Esophagus (tissue), 2 donors: ENCODE measurements around the gene PDE1C. TPM values are rescaled to one million over a fixed set of nuclear protein-coding genes. Genes with fewer than 3 reads are reported as not detected.
"Not testable (repeated sequence)": the region's sequence is repeated elsewhere in the genome, so short reads cannot be mapped to it uniquely, and the experiment has no call there.

ENCODE experiments used
- H3K27ac ChIP-seq, 2 donors: one replicate each; pipeline ENCODE4 v1.5.1; 2013; ENCODE audit warnings: low read depth in 2 of 2, mild to moderate bottlenecking in 2 of 2, inconsistent platforms in 1 of 2, low read length in 1 of 2, moderate library complexity in 1 of 2
- H3K27me3 ChIP-seq, 2 donors: one replicate each; pipeline ENCODE4 v1.6.1; 2013; ENCODE audit warnings: low read length in 2 of 2, control low read depth in 1 of 2, mild to moderate bottlenecking in 1 of 2; ENCODE audit not compliant: insufficient read depth in 2 of 2, control insufficient read depth in 1 of 2
- H3K36me3 ChIP-seq, 2 donors: one replicate each; pipeline ENCODE4 v1.6.1; 2013; ENCODE audit warnings: low read length in 1 of 2; ENCODE audit not compliant: control insufficient read depth in 2 of 2, insufficient read depth in 2 of 2
- H3K4me1 ChIP-seq, 2 donors: one replicate each; pipeline ENCODE4 v1.6.1; 2013; ENCODE audit warnings: low read length in 1 of 2; ENCODE audit not compliant: control insufficient read depth in 2 of 2, insufficient read depth in 2 of 2
- H3K4me3 ChIP-seq, 2 donors: one replicate each; pipeline ENCODE4 v1.5.1; 2013; ENCODE audit warnings: low read length in 2 of 2, mild to moderate bottlenecking in 2 of 2, low read depth in 1 of 2, moderate library complexity in 1 of 2
- H3K9me3 ChIP-seq, 2 donors: one replicate each; pipeline ENCODE4 v1.6.1; 2013; ENCODE audit warnings: mild to moderate bottlenecking in 2 of 2, low read depth in 1 of 2, low read length in 1 of 2, moderate library complexity in 1 of 2; ENCODE audit not compliant: control insufficient read depth in 2 of 2, insufficient read depth in 1 of 2
- WGBS, 2 donors: extraction: QIAGEN DNeasy Blood & Tissue Kit; methylation state at CpG; one replicate each; pipeline ENCODE4 v1.1.7; 2013; 5-methylcytosine and 5-hydroxymethylcytosine counted together
- polyA plus RNA-seq, 2 donors: library from polyadenylated mRNA; stranded (reverse); fragments of 200-250 nt; gene quantifications; one replicate each; pipeline ENCODE4 v1.2.3, GENCODE V29; 2013
- donor health status: healthy with polysubstance abuse.
- donor health status: Bipolar disorder and iron deficiency.

The PDE1C gene
- polyA plus RNA-seq, 2 donors, result 1.9 to 2.2 TPM

DNA sequence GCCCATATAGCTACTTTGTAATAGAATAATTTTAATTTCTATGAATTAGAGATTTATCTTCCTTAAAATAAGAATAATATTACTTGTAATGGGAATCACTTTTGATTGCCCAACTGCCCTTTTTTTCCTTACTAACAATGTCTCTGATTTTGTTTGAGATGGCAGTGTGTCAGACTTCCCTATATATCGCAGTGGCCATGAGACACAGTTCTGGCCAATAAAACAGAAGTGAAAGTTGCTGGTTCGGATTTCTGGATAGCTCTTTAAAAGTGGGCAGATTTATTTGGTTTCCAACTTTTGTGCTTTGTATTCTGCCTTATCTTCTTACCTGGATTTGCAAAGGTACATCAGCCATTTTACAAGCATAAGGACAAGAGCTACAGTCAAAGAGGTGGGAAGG, 213.0 kb downstream of the PDE1C start:
- H3K27me3 ChIP-seq, result no peaks in the 10 kb centered on the region
- 77 to 80% methylated on average over 2 of the region's 2 CpGs for WGBS, 2 donors
- no peaks in the 10 kb centered on the region for H3K4me1 ChIP-seq
- H3K27ac ChIP-seq, result no peak overlapping the region
- H3K9me3 ChIP-seq, result no peaks in the 10 kb centered on the region
- H3K4me3 ChIP-seq, result no peak overlapping the region
- H3K36me3 ChIP-seq, result no peaks in the 10 kb centered on the region

DNA sequence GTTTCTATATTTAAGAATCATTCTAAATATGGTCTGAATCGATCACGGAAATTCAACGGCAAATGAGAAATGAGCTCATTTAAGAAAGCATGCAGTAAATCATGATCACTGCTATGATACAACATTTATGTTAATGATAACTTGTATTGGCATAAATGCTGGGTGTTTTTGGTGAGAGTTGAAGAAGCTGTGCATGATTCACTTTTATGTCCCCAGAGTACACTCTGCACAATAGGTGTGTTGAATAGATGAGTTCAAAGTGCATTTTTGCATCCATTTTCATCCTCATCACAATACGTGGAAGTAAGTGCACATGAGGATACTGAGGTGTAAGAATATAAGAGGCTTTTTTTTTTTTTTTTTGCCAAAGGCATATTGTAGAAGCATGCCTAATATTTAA, 213.9 kb downstream of the PDE1C start:
- no peaks in the 10 kb centered on the region for H3K36me3 ChIP-seq
- 60 to 78% methylated on average over 4 of the region's 4 CpGs for WGBS, 2 donors
- no peaks in the 10 kb centered on the region for H3K27me3 ChIP-seq
- H3K9me3 ChIP-seq, result no peaks in the 10 kb centered on the region
- H3K4me1 ChIP-seq, result no peaks in the 10 kb centered on the region
- no peak overlapping the region for H3K4me3 ChIP-seq
- no peak overlapping the region for H3K27ac ChIP-seq

DNA sequence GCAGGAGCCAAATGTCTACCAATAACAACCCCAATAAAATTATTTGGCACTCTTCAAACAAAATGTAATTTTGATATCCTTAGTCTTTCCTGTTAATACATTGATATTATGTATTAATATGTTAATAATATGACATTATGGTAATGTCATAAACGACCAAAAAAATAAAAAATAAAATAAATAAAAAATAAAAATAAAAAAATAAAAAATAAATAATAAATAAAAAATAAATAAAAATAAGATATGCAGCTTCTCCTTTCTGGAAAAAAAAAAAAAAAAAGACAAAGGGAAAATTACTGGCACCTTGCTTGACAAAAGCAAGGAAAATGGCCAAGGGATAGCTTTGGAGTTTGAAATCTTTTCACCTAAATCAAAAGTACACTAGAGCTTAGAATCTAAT, 214.7 kb downstream of the PDE1C start:
- Histone ChIP-seq H3K4me3 (no peak overlapping the region), H3K4me1 (no peaks in the 10 kb centered on the region), H3K9me3 (no peaks in the 10 kb centered on the region), H3K36me3 (no peaks in the 10 kb centered on the region), H3K27me3 (no peaks in the 10 kb centered on the region), H3K27ac (no peak overlapping the region)
- WGBS, 2 donors, result 55 to 71% methylated on average over 1 of the region's 1 CpG

DNA sequence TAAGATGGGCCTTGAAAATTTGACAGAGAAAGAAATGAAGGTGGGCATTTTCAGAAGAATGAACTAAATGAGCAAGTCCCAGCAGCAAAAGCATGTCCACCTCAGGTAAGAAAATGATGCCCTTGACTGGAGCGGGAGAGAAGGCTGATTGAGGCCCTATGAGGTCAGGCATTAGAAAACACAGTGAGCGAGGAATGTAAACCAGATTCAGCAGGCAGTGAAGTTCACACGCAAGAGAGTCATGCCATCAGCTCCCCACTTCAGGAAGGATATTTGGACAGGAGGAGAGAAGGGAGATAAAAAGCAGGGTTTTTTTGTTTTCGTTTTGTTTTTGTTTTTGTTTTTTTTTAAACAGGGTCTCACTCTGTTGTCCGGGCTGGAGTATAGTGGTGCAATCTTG, 216.8 kb downstream of the PDE1C start:
- WGBS, 2 donors, result 85 to 91% methylated on average over 5 of the region's 5 CpGs
- H3K4me1 ChIP-seq, result no peaks in the 10 kb centered on the region

DNA sequence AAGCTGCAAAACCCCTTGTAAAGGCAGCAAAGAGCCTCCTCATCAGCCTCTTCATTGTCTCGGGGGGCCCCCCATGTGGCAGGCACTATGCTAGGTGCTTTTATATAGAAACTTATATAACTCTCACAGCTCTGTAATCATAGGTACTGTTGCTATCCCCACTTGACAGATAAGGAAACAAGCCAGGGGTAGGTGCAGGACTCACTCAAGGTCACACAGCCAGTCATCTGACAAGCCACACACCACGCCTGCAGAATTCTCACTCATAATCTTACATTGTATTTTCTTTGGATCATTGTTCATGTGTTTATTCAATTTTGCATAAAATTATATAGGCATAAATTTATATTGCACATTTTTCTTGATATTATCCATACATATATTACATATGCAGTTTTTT, 217.7 kb downstream of the PDE1C start:
- Histone ChIP-seq H3K36me3 (no peaks in the 10 kb centered on the region), H3K27me3 (no peaks in the 10 kb centered on the region), H3K9me3 (no peaks in the 10 kb centered on the region), H3K4me1 (no peaks in the 10 kb centered on the region), H3K27ac (no peak overlapping the region), H3K4me3 (no peak overlapping the region)
- WGBS, 2 donors, result 90% methylated on average over 2 of the region's 2 CpGs

More for the DNA sequence above, 216.8 kb downstream of the PDE1C start:
- Histone ChIP-seq H3K4me3 (no peak overlapping the region), H3K9me3 (no peaks in the 10 kb centered on the region), H3K27me3 (no peaks in the 10 kb centered on the region), H3K27ac (no peak overlapping the region), H3K36me3 (no peaks in the 10 kb centered on the region)

DNA sequence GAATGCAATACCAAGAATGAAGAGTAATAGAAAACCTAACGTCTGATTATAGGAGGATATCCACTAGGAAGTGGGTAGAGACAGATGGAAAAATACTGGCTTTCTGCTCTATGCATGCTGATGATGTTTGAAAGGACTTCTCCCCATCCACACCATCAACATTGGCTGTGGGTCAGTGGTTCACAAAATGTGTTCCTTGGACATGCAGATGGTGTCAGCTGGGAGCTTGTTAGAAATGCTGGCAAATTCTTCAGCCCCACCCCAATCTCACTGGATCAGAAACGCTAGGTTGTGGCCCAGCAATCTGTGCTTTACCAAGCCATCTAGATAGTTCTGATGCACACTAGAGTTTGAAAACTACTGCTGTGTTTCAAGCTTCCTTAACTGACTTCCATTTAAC, 219.1 kb downstream of the PDE1C start:
- no peak overlapping the region for H3K27ac ChIP-seq
- no peaks in the 10 kb centered on the region for H3K36me3 ChIP-seq
- H3K4me1 ChIP-seq, result no peaks in the 10 kb centered on the region
- no peaks in the 10 kb centered on the region for H3K9me3 ChIP-seq
- no peaks in the 10 kb centered on the region for H3K27me3 ChIP-seq
- WGBS, 2 donors, result 67% methylated on average over 2 of the region's 2 CpGs
- no peak overlapping the region for H3K4me3 ChIP-seq

DNA sequence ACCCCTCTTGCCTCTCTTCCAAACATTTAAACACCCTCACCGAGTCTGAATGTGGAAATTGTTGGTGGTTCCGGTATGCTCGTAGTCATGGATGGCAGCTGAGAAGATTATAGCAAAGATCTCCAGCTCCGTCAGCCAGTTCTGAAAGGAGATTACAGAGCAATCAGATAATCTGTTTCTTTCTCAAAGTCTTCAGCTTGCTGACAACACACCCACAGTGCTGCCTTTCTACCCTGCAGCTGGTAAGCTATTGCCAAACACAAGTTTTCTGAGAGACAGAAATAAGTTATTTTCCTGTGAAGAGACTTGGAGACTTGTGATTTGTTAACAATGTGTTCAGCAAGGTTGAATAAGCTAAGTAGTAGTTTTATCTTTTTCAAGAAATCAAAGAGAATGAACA, 219.6 kb downstream of the PDE1C start:
- Histone ChIP-seq H3K9me3 (no peaks in the 10 kb centered on the region), H3K27ac (no peak overlapping the region), H3K4me3 (no peak overlapping the region), H3K27me3 (no peaks in the 10 kb centered on the region), H3K36me3 (no peaks in the 10 kb centered on the region), H3K4me1 (no peaks in the 10 kb centered on the region)
- 85 to 86% methylated on average over 4 of the region's 4 CpGs for WGBS, 2 donors

DNA sequence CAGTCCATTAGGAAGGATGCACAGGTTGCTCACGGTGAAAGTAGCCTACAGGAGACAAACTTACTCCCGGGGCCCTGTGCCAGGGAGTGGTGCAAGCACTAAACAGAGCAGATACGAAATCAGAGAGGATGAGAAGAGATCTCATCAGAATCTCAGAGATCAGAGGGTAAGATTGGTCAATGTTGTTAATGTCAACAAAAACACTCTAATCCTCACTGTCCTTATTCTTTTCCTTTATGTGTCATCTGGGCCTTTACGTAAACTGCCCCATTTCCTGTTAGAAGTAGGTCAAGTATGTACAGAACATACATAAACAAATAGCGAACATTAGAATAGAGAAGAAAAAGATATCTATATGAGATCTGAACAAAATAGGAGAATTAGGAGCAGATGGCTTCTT, 220.1 kb downstream of the PDE1C start:
- Histone ChIP-seq H3K27ac (no peak overlapping the region), H3K36me3 (no peaks in the 10 kb centered on the region), H3K27me3 (no peaks in the 10 kb centered on the region), H3K4me1 (no peaks in the 10 kb centered on the region), H3K9me3 (no peaks in the 10 kb centered on the region), H3K4me3 (no peak overlapping the region)
- WGBS, 2 donors, result 85 to 87% methylated on average over 5 of the region's 5 CpGs

DNA sequence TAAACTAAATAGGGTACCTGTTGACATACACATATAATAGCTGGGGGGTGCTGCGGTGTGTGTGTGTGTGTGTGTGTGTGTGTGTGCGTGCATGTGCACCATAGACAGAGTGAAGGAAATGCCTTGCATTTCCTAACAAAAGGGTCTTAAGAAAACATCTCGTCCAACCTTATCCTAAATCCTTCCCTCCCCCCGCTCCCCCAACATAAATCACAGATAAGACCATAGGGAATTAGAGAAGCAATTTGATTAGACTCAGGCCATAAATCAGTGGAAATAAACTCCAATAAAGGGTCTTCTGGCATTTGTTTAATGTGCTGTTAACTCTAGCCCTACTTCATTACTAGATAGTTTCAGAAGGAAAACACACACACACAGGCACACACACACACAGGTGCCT, 234.7 kb downstream of the PDE1C start:
- 80 to 87% methylated on average over 4 of the region's 4 CpGs for WGBS, 2 donors
- Histone ChIP-seq H3K4me3 (no peak overlapping the region), H3K4me1 (no peaks in the 10 kb centered on the region), H3K36me3 (no peaks in the 10 kb centered on the region), H3K27ac (no peak overlapping the region), H3K27me3 (no peaks in the 10 kb centered on the region), H3K9me3 (no peaks in the 10 kb centered on the region)

DNA sequence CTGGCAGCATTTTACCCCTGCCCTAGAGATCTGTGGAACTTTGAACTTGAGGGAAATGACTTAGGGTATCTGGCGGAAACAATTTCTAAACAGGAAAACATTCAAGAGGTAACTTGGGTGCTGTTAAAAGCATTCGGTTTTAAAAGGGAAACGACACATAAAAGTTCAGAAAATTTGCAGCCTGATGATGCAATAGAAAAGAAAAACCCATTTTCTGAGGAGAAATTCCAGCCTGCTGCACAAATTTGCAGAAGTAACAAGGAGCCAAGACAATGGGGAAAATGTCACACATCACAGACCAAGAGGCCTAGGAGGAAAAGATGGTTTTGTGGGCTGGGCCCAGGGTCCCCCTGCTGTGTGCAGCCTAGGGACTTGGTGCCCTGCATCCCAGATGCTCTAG, 236.6 kb downstream of the PDE1C start:
- H3K4me1 ChIP-seq, H3K36me3 ChIP-seq, H3K27me3 ChIP-seq, H3K4me3 ChIP-seq, H3K27ac ChIP-seq, H3K9me3 ChIP-seq: not testable (repeated sequence)
- 81 to 86% methylated on average over 3 of the region's 3 CpGs for WGBS, 2 donors
